IPS-NIHi11 (cell line): Measurements from ENCODE around the gene ZNF324.
"Not testable (repeated sequence)": the region's sequence is repeated elsewhere in the genome, so short reads cannot be mapped to it uniquely, and the experiment has no call there.

Source experiments
- DNase-seq: peaks from one replicate; pipeline ENCODE4 v3.0.0; 2012; ENCODE audit warnings: mixed read lengths, low spot score

The ZNF324 gene

DNA sequence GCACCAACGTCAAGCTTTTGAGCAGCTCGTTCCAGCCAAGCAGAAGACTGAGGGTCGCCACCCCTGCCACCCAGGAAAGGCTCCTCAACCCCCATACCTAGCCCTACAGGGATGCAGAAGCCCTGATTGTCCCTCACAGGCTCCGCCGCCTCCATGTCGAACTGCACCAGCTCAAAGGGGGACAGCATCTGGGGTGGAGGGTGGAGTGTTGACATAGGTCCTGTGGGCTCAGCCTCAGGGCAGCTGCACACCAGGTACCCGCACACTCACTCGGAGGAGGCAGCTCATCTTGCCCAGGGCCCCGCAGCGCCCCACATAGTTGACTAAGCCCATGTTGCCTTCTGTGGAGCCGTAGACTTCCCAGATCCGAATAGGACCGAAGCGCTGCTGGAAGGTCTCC is 33.4 kb downstream of the ZNF324 start:
- no peak for DNase-seq

DNA sequence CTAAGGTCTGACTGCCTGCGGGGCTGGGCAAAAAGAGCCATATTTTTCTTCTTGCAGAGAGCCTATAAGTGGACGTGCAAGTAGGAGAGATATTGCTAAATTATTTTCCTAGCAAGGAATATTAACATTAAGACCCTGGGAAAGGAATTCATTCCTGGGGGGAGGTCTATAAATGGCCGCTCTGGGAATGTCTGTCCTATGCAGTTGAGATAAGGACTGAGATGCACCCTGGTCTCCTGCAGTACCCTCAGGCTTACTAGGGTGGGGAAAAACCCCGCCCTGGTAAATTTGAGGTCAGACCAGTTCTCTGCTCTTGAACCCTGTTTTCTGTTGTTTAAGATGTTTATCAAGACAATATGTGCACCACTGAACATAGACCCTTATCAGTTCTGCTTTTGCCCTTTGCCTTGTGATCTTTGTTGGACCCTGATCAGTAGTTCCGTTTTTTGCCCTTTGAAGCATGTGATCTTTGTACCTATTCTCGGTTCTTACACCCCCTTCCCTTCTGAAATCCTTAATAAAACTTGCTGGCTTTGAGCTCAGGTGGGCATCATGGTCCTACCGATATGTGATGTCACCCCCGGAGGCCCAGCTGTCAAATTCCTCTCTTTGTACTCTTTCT is 40.8 kb downstream of the ZNF324 start:
- not testable (repeated sequence) for DNase-seq

- DNase-seq: no peak
Measured at GRCh38 chr19:58509731-58510083, 42.8 kb downstream of the ZNF324 start.

GRCh38 chr19:58510084-58510862 is 43.4 kb downstream of the ZNF324 start:
- no peak for DNase-seq

DNA sequence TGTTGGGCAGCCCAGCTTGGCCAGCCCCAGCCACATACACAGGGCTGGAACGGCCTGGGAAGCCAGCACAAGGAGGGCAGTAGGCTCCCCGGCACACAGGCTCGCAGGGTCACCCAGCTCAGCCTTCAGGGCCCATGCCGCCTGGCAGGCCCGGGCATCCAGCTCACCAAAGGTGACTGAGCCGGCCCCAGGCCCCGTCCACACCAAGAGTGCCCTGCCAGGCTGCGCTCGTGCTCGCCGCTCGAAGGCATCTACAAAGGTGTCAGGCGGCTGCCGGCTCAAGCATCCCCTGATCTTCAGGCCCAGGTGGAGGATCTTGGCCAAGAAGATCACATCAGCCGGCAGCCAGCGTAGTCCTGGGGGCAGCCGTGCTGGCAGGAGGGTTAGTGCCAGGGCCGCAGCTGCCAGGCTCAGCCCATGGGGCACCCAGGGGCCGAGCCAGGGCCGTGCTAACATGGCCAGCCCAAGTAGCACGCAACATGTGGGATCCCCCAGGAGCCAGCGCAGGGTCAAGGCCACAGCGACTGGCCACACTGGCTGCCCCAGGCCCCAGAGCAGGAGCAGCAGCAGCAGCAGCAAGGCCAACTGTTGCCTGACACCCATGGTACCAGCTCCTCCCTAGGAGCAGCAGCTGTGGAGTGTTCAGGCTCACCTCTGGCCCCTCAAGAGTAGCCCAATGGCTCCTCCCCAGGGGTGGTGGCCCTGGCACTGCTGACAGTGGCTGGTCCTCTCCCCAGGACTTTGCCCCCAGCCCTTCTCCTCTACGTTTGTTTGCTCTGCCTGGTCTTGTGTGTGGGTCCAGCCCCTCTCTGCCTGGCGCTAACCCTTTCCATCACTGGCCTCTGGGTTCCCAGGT is 44.7 kb downstream of the ZNF324 start, which contains the start of gene SLC27A5:
Gene SLC27A5 (minus strand): TSS at position 640 of the 856 bp plus-strand sequence. CDS start 37 bp downstream, at position 603.
- no peak for DNase-seq

GRCh38 chr19:58513213-58513693 is 46.4 kb downstream of the ZNF324 start:
- no peak for DNase-seq

DNA sequence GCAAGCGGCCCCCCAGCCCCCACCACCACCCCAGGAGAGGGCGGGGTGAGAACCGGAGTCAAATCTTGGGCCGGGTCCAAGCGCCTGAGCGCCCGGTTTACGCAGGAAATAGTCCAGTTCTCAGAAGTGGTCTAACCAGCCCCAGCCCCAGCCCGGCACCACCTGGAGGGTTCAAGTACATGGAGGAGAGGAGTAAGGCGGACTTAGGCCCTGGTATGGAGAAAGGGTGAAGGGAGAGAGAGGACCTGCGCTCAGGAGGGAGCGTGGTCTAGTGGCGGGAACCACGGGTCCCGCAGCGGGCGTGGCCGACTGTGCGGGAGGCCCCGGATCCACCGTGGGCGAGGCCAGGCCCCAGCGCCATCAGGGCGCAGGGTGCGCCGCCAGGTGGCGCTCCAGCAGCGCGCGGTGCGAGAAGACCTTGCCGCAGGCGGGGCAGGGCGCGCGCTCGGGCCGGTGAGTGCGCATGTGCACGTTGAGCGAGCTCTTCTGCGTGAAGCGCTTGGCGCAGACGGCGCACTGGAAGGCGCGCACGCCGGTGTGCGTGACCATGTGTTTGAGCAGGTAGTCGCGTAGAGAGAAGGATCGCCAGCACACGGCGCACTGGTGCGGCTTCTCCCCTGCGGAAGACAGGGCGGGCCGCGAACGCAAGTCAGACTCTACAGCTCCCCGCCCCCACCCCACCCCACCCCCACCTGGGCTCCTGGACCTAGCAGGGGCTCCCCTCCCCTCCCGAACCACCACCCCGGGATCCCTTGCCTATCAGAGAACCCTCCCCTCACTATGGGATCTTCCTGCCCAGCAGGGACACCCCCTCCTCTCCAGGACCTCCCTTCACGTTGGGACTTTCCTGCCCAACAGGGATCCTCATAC is 47.0 kb downstream of the ZNF324 start:
- peak; percentile 97 for DNase-seq

- DNase-seq: no peak
Measured at GRCh38 chr19:58514564-58515022, 47.7 kb downstream of the ZNF324 start.

- DNase-seq: no peak
Measured at GRCh38 chr19:58515259-58515658, 48.4 kb downstream of the ZNF324 start.

- DNase-seq: no peak
Measured at GRCh38 chr19:58516246-58516836, 49.5 kb downstream of the ZNF324 start.

GRCh38 chr19:58516964-58517833 is 50.3 kb downstream of the ZNF324 start:
- DNase-seq: no peak

- no peak for DNase-seq
Measured at GRCh38 chr19:58518256-58519086, 51.6 kb downstream of the ZNF324 start.

GRCh38 chr19:58519087-58519354 is 52.1 kb downstream of the ZNF324 start:
- peak; percentile 80 for DNase-seq

- DNase-seq: peak; percentile 89
Measured at GRCh38 chr19:58519355-58520256, 52.7 kb downstream of the ZNF324 start, which contains the start of gene ZBTB45. TSS of gene ZBTB45 (minus strand) at chr19:58519810. CDS start at chr19:58517673, 2,137 bp downstream.

GRCh38 chr19:58520257-58520599 is 53.3 kb downstream of the ZNF324 start:
- no peak for DNase-seq

DNA sequence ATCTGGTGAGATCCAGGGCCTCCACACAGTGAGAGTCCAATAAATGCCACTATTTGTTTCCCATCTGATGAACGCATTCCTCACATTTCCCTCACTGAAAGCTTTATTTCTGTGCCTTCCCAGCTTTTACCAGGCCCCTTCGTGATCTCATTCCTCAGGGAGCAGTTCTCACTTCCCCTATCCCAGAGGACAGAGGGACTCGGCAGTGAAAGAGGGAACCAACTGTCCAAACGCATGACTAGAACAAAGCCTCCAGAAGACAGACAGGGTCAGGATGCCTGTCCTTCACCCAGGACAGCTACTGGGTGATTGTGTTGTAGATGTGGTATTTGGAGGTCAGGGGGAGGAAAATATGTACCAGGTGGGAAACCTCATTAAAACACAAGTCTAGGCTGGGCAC is 54.8 kb downstream of the ZNF324 start:
- no peak for DNase-seq

- DNase-seq: no peak
Measured at GRCh38 chr19:58522709-58523108, 55.8 kb downstream of the ZNF324 start.
